SU-DHL-6 (cell line): ENCODE results near the gene FAM83G.

ENCODE experiments used
- H2AFZ ChIP-seq: fragments of 200-600 bp; sonication (generic); 2 replicates; pipeline ENCODE4 v1.6.1; 2014; ENCODE audit warnings: low read depth, mild to moderate bottlenecking, moderate library complexity, mixed read lengths, antibody characterized with exemption, low read length; ENCODE audit not compliant: severe bottlenecking
- H3F3A ChIP-seq: fragments of 200-600 bp; shearing (Covaris generic); 2 replicates; pipeline ENCODE4 v1.6.0; 2016; ENCODE audit warnings: antibody characterized with exemption, mild to moderate bottlenecking; ENCODE audit not compliant: insufficient read depth
- H3K27ac ChIP-seq: fragments of 200-600 bp; sonication (generic); 2 replicates; pipeline ENCODE4 v1.5.1; 2016; ENCODE audit warnings: low read depth, mild to moderate bottlenecking, low read length, moderate library complexity, mixed read lengths
- H3K27me3 ChIP-seq: fragments of 200-600 bp; sonication (generic), shearing (Covaris generic); 2 replicates; pipeline ENCODE4 v1.6.0; 2014; ENCODE audit warnings: mild to moderate bottlenecking, low read length
- H3K36me3 ChIP-seq: fragments of 200-600 bp; sonication (generic); 2 replicates; pipeline ENCODE4 v1.6.1; 2014; ENCODE audit warnings: mild to moderate bottlenecking, low read length, mixed read lengths
- H3K4me2 ChIP-seq: fragments of 300-600, 200-600 bp; shearing (Covaris generic), sonication (generic); 2 replicates; pipeline ENCODE4 v1.6.0; 2014; ENCODE audit warnings: low read length, low read depth, mild to moderate bottlenecking; ENCODE audit not compliant: poor library complexity, severe bottlenecking
- H3K4me3 ChIP-seq: fragments of 200-600 bp; sonication (generic); 2 replicates; pipeline ENCODE4 v1.5.1; 2014; ENCODE audit warnings: antibody characterized with exemption, low read length, mild to moderate bottlenecking, mixed read lengths; ENCODE audit not compliant: insufficient read depth, poor library complexity, severe bottlenecking
- H3K79me2 ChIP-seq: fragments of 200-600 bp; sonication (generic); 2 replicates; pipeline ENCODE4 v1.6.1; 2014; ENCODE audit warnings: mild to moderate bottlenecking, low read length, moderate library complexity; ENCODE audit not compliant: insufficient read depth
- H3K9ac ChIP-seq: fragments of 200-600 bp; sonication (generic); 2 replicates; pipeline ENCODE4 v1.7.0; 2014; ENCODE audit warnings: mild to moderate bottlenecking, low read length
- H3K9me2 ChIP-seq: fragments of 200-600 bp; sonication (generic); replicated peaks from 2 replicates; pipeline ENCODE4 v1.6.1; 2014; ENCODE audit warnings: low read length; ENCODE audit not compliant: insufficient read depth
- H3K9me3 ChIP-seq: fragments of 200-600 bp; sonication (generic); 2 replicates; pipeline ENCODE4 v1.6.1; 2014; ENCODE audit warnings: low read length, mixed read lengths; ENCODE audit not compliant: insufficient read depth
- H4K20me1 ChIP-seq: fragments of 200-600 bp; sonication (generic); 2 replicates; pipeline ENCODE4 v1.6.1; 2014; ENCODE audit warnings: low read depth, mild to moderate bottlenecking, antibody characterized with exemption, low read length, moderate library complexity, mixed read lengths
- CTCF ChIP-seq: fragments of 200-600 bp; sonication (generic); IDR thresholded peaks from one replicate; pipeline ENCODE4 v1.5.1; 2017; ENCODE audit warnings: antibody characterized with exemption, mild to moderate bottlenecking, low read length, moderate library complexity; ENCODE audit not compliant: insufficient read depth, poor library complexity, severe bottlenecking
- EZH2phosphoT487 ChIP-seq: fragments of 200-600 bp; sonication (generic), shearing (Covaris generic); conservative IDR thresholded peaks from 2 replicates; pipeline ENCODE4 v1.6.1; 2018; ENCODE audit warnings: mild to moderate bottlenecking, antibody characterized with exemption, low read length, moderate library complexity, mixed read lengths

Gene FAM83G

DNA sequence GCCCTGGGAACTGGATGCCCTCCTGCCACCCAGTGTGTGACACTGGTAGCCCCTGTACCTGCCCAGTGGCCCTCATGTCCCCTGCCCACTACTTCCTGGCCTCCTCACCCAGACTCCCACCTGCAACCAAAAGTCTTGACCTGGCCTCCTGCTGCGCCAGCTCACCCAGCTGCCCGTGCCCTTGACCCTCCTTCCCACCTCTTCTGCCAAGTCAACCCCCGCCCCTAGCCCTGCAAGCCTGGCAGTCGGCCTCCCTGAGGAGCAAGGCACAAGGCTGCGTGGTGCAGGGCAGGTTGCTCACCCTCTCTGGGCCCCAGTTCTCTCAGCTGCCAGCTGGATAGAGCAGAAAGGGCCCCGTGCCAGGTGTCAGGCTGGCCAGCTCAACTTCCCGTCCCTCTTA is 12.3 kb upstream of the FAM83G start:
- Histone ChIP-seq H3K27me3 (no peaks in the 10 kb centered on the region), H3K36me3 (no peaks in the 10 kb centered on the region), H4K20me1 (no peaks in the 10 kb centered on the region), H3K4me2 (no peak overlapping the region), H3K9me3 (no peaks in the 10 kb centered on the region), H2AFZ (no peak overlapping the region), H3K79me2 (no peaks in the 10 kb centered on the region), H3K9ac (no peak overlapping the region), H3F3A (peaks cover 16% of the 10 kb centered on the region), H3K27ac (no peak overlapping the region), H3K9me2 (no peaks in the 10 kb centered on the region), H3K4me3 (no peak overlapping the region)
- TF ChIP-seq EZH2phosphoT487, result no peak
- no peak for TF ChIP-seq CTCF

- Histone ChIP-seq H3K4me2 (no peak overlapping the region), H3K27ac (no peak overlapping the region), H3K79me2 (no peaks in the 10 kb centered on the region), H3K36me3 (no peaks in the 10 kb centered on the region), H3K9ac (no peak overlapping the region), H3K9me3 (no peaks in the 10 kb centered on the region), H3K9me2 (no peaks in the 10 kb centered on the region), H4K20me1 (no peaks in the 10 kb centered on the region), H3K27me3 (no peaks in the 10 kb centered on the region), H3F3A (peaks cover 13% of the 10 kb centered on the region), H2AFZ (no peak overlapping the region), H3K4me3 (no peak overlapping the region)
- TF ChIP-seq CTCF (no peak), EZH2phosphoT487 (no peak)
Observed at GRCh38 chr17:19016297-19016696, 11.7 kb upstream of the FAM83G start.

GRCh38 chr17:19015428-19015827 is 10.9 kb upstream of the FAM83G start:
- no peak overlapping the region for H3K27ac ChIP-seq
- H3K9me2 ChIP-seq, result no peaks in the 10 kb centered on the region
- no peak overlapping the region for H2AFZ ChIP-seq
- H4K20me1 ChIP-seq, result no peaks in the 10 kb centered on the region
- peaks cover 11% of the 10 kb centered on the region for H3F3A ChIP-seq
- TF ChIP-seq CTCF, result no peak
- H3K36me3 ChIP-seq, result no peaks in the 10 kb centered on the region
- no peaks in the 10 kb centered on the region for H3K27me3 ChIP-seq
- no peak overlapping the region for H3K4me3 ChIP-seq
- no peak overlapping the region for H3K4me2 ChIP-seq
- H3K79me2 ChIP-seq, result no peaks in the 10 kb centered on the region
- no peak overlapping the region for H3K9ac ChIP-seq
- no peaks in the 10 kb centered on the region for H3K9me3 ChIP-seq
